ENCODE measurements around the gene PPFIA2.
A peak's percentile ranks its signal among the peaks of the same experiment; 100 is the strongest.
"Not testable (repeated sequence)": the region's sequence is repeated elsewhere in the genome, so short reads cannot be mapped to it uniquely, and the experiment has no call there.

The PPFIA2 gene

DNA sequence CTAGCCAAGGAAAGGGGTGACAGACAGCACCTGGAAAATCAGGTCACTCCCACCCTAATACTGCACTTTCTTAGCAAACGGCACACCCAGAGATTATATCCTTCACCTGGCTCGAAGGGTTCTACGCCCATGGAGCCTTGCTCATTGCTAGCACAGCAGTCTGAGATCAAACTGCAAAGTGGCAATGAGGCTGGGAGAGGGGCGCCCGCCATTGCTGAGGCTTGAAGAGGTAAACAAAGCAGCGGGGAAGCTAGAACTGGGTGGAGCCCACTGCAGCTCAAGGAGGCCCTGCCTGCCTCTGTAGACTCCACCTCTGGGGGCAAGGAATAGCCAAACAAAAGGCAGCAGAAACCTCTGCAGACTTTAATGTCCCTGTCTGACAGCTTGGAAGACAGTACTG lies 99.8 kb downstream of the PPFIA2 start:
- DNase-seq, result not testable (repeated sequence)

- DNase-seq, result peak; percentile 8
Measured at GRCh38 chr12:81644503-81644902, 114.6 kb downstream of the PPFIA2 start.

- DNase-seq, result no peak
Measured at GRCh38 chr12:81639196-81639595, 120.0 kb downstream of the PPFIA2 start.

DNA sequence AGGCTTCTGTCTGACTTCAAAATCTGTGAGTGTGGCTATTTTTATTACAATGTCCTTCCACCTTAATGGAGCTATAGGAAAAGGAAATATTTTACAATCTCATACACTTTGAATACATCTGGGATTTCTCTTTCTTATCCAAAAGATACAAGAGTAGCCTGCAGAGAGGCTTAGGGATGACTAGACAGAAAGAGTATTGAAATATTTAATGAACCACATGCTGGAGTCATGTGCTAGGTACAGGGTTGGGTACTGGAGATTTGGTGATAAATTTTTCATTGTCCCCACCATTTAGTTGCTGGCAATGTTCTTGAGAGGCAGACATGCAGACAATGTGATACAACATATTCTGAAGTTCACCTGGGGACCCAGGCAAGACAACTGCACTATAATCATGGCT lies 126.0 kb downstream of the PPFIA2 start:
- DNase-seq, result no peak

GRCh38 chr12:81627336-81628189 lies 131.6 kb downstream of the PPFIA2 start:
- DNase-seq, result peak; percentile 33

DNA sequence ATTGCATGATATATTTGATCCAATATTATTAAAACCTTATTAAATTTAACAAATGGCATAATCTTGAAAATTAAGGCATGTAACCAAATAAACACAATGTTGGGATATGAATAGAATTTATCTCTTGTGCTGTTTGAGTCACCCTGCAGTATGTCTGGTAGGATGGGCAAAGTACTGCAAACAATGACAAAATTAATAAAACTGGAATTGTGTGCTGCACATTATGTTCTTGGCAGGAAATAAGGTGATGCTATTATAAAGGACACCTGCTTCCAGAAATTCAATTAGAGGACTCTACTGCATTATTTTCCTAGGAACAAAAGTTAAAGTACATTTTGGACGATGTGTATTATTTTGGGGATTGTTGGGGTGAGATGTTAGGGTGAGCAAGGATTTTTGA lies 132.7 kb downstream of the PPFIA2 start:
- DNase-seq, result no peak

- no peak for DNase-seq
Measured at GRCh38 chr12:81617915-81618314, 141.2 kb downstream of the PPFIA2 start.

- no peak for DNase-seq
Measured at GRCh38 chr12:81615026-81615588, 144.0 kb downstream of the PPFIA2 start.

GRCh38 chr12:81610955-81611889 lies 147.9 kb downstream of the PPFIA2 start:
- peak; percentile 1 for DNase-seq

GRCh38 chr12:81597928-81598604 lies 161.1 kb downstream of the PPFIA2 start:
- no peak for DNase-seq

- no peak for DNase-seq
Measured at GRCh38 chr12:81596558-81596957, 162.6 kb downstream of the PPFIA2 start.

- DNase-seq, result no peak
Measured at GRCh38 chr12:81591256-81591655, 167.9 kb downstream of the PPFIA2 start.

- not testable (repeated sequence) for DNase-seq
Measured at GRCh38 chr12:81590703-81591102, 168.4 kb downstream of the PPFIA2 start.

DNA sequence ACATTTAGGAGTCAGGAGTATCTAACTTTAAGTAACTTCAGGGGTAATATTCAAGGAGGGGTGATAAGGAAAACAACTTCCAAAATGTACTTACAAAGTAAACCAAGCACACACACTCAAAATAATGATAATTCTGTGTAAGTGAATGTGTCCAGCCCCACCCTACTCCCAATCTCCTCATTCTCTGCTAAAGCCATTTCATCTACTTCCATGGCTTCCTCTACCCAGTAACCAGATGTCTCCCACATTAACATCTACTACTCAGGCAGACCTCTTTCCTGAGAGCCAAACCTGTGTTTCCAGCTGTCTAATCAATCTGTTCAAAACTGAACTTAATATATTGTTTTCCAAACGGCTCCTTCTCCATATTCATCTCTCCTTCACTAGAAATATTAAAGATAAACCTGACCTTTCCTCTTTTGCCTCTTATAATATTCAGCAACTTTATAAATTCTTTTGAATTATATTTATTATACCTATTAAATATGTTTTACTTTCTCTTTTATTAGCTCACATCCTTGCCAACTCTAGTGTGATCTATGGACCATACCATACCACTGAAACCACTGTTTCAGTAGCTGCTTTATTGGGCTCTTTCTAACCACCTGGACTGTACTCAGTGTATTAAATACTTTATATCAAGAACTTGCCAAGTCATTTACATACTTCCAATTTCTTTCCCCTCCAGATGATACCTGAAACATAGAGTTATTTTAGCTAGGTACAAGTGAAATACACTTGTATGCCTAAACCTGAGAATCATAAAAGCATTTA lies 170.7 kb downstream of the PPFIA2 start:
- no peak for DNase-seq

DNA sequence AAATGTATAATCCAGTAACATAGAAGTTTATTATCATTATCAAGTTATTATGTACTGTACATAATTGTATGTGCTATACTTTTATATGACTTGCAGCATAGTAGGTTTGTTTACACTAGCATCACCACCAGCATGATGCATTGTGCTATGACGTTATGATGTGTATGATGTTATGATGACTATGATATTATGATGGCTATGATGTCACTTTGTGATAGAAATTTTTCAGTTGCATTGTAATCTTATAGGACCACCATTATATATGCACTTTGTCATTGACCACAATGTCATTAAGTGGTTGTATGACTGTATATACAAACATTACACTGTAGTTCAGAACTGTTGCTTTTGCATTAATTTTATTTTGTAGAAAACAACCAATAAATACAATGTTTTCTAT lies 173.4 kb downstream of the PPFIA2 start:
- DNase-seq, result no peak

GRCh38 chr12:81573228-81573627 lies 185.9 kb downstream of the PPFIA2 start:
- DNase-seq, result no peak

- DNase-seq, result no peak
Measured at GRCh38 chr12:81572411-81572810, 186.7 kb downstream of the PPFIA2 start.

- no peak for DNase-seq
Measured at GRCh38 chr12:81570234-81570633, 188.9 kb downstream of the PPFIA2 start.

DNA sequence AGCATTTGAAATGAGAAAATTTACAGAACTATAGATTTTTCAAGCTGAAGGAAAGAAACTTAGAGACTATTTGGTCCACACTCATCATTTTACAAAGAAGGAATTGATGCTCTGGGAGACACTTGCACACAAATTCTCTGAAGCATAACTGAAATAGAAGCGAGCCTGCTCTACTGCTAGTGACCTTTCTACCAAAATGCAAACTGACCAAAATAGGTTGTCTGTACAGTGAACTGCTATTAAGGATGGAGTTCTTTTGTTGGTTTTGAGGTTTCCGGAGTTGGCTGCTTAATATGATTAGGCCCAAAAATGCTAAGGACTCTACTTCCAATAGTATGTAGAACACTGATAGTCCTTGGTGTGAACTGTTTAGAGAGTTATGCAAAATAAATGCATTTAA lies 194.9 kb downstream of the PPFIA2 start:
- DNase-seq, result no peak

DNA sequence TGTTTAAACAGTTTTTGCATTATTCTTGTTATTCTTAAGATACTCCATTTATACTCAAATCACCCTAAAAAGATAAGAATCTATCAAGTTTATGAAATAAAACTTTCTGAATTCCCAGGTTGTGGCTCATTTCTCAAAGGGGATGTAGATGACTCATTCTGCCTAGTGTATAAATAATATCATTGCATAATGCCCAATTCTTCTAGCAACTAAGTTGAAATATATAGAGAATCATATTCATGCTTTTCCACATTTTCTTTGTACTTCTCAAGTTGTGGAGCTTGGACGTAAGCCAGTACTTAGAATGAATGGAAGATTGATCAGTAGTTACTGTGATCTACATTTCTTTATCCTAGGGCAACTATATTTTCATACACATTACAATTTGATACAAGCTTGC lies 201.1 kb downstream of the PPFIA2 start:
- no peak for DNase-seq

DNA sequence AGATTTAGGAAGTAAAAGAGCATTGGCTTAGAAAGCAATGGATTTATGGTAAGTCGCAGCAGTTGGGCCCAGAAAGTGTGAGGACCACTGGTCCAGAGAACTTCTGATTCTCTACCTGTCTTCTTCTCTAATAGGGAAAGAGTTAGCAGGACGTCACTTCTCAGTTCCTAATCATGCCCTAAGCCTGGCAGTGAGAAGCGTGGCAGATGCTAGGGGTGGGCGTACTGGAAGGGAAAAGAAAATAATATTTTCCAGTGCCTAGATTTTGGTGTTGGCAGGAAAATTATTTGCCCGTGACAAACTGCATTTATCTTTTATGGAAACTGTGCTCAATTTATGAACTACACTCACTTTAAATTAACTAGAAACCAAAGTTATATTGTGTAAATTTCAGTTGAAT lies 212.3 kb downstream of the PPFIA2 start:
- no peak for DNase-seq

GRCh38 chr12:81543621-81544139 lies 215.5 kb downstream of the PPFIA2 start:
- DNase-seq, result no peak

Measured in EL (cell line).